H9 (cell line): ENCODE results near the gene LDHAL6B. TPM values are rescaled to one million over a fixed set of nuclear protein-coding genes. Genes with fewer than 3 reads are reported as not detected.
A peak's percentile ranks its signal among the peaks of the same experiment; 100 is the strongest.

Experiments
- DNase-seq: peaks from one replicate; pipeline ENCODE4 v3.0.0-alpha.2; 2017
- H2AFZ ChIP-seq: one replicate; pipeline ENCODE4 v1.6.1; 2013; ENCODE audit warnings: mild to moderate bottlenecking, low read length, control low read depth, moderate library complexity
- H2AK5ac ChIP-seq: 2 replicates; pipeline ENCODE4 v1.6.1; 2013; ENCODE audit warnings: low read length, control low read depth, mixed read lengths; ENCODE audit not compliant: insufficient read length
- H2BK120ac ChIP-seq: one replicate; pipeline ENCODE4 v1.6.1; 2013; ENCODE audit warnings: low read depth, mild to moderate bottlenecking, low read length, control low read depth, inconsistent platforms; ENCODE audit not compliant: poor library complexity, severe bottlenecking
- H2BK12ac ChIP-seq: 2 replicates; pipeline ENCODE4 v1.6.1; 2013; ENCODE audit warnings: low read length, control low read depth, mixed read lengths, low read depth; ENCODE audit not compliant: insufficient read length
- H2BK15ac ChIP-seq: 2 replicates; pipeline ENCODE4 v1.6.1; 2013; ENCODE audit warnings: low read depth, low read length, control low read depth
- H2BK20ac ChIP-seq: one replicate; pipeline ENCODE4 v1.6.1; 2013; ENCODE audit warnings: low read depth, mild to moderate bottlenecking, low read length, control low read depth, inconsistent platforms; ENCODE audit not compliant: poor library complexity, severe bottlenecking
- H2BK5ac ChIP-seq: 2 replicates; pipeline ENCODE4 v1.6.1; 2013; ENCODE audit warnings: low read length, control low read depth, mixed read lengths; ENCODE audit not compliant: insufficient read length
- H3K14ac ChIP-seq: 2 replicates; pipeline ENCODE4 v1.6.1; 2013; ENCODE audit warnings: low read length, control low read depth; ENCODE audit not compliant: insufficient read depth
- H3K18ac ChIP-seq: 2 replicates; pipeline ENCODE4 v1.6.1; 2013; ENCODE audit warnings: low read depth, mild to moderate bottlenecking, mixed read lengths, low read length, control low read depth; ENCODE audit not compliant: insufficient read length
- H3K23ac ChIP-seq: 2 replicates; pipeline ENCODE4 v1.6.1; 2013; ENCODE audit warnings: low read length, control low read depth, mixed read lengths, low read depth; ENCODE audit not compliant: insufficient read length
- H3K23me2 ChIP-seq: 2 replicates; pipeline ENCODE4 v1.6.1; 2013; ENCODE audit warnings: low read depth, mild to moderate bottlenecking, mixed read lengths, low read length, control low read depth; ENCODE audit not compliant: insufficient read length, poor library complexity, severe bottlenecking
- H3K27ac ChIP-seq: 2 replicates; pipeline ENCODE4 v1.5.1; 2013; ENCODE audit warnings: low read length, control low read depth, mixed read lengths, low read depth; ENCODE audit not compliant: insufficient read length
- H3K27me3 ChIP-seq: 2 replicates; pipeline ENCODE4 v1.6.1; 2013; ENCODE audit warnings: low read length, control low read depth, inconsistent platforms; ENCODE audit not compliant: insufficient read depth
- H3K4ac ChIP-seq: 2 replicates; pipeline ENCODE4 v1.6.1; 2013; ENCODE audit warnings: low read depth, mild to moderate bottlenecking, control low read depth, inconsistent platforms, low read length, moderate library complexity
- H3K4me1 ChIP-seq: 2 replicates; pipeline ENCODE4 v1.6.1; 2013; ENCODE audit warnings: low read length, control low read depth, inconsistent platforms; ENCODE audit not compliant: insufficient read depth
- H3K4me2 ChIP-seq: 2 replicates; pipeline ENCODE4 v1.6.1; 2013; ENCODE audit warnings: low read length, control low read depth, mixed read lengths; ENCODE audit not compliant: insufficient read length, insufficient read depth
- H3K56ac ChIP-seq: 2 replicates; pipeline ENCODE4 v1.6.1; 2013; ENCODE audit warnings: low read depth, mild to moderate bottlenecking, mixed read lengths, low read length, control low read depth; ENCODE audit not compliant: insufficient read length
- H3K79me1 ChIP-seq: 2 replicates; pipeline ENCODE4 v1.6.1; 2013; ENCODE audit warnings: low read depth, mild to moderate bottlenecking, moderate library complexity, low read length, control low read depth, inconsistent platforms; ENCODE audit not compliant: insufficient read depth, poor library complexity, severe bottlenecking
- H3K79me2 ChIP-seq: 2 replicates; pipeline ENCODE4 v1.6.1; 2013; ENCODE audit warnings: low read length, control low read depth, inconsistent platforms; ENCODE audit not compliant: insufficient read depth
- H3K9ac ChIP-seq: 2 replicates; pipeline ENCODE4 v1.6.1; 2013; ENCODE audit warnings: low read length, control low read depth, mixed read lengths; ENCODE audit not compliant: insufficient read length; ENCODE audit errors: extremely low read depth
- H3K9me3 ChIP-seq: one replicate; pipeline ENCODE4 v1.6.1; 2013; ENCODE audit warnings: low read depth, low read length, inconsistent platforms; ENCODE audit not compliant: control insufficient read depth
- H3T11ph ChIP-seq: one replicate; pipeline ENCODE4 v1.6.1; 2013; ENCODE audit warnings: mild to moderate bottlenecking, low read length, control low read depth, inconsistent platforms
- H4K20me1 ChIP-seq: one replicate; pipeline ENCODE4 v1.6.1; 2013; ENCODE audit not compliant: control insufficient read depth, insufficient read length, insufficient read depth
- H4K5ac ChIP-seq: 2 replicates; pipeline ENCODE4 v1.6.1; 2013; ENCODE audit warnings: low read depth, mild to moderate bottlenecking, mixed read lengths, low read length, control low read depth; ENCODE audit not compliant: insufficient read length
- H4K8ac ChIP-seq: replicated peaks from 2 replicates; pipeline ENCODE4 v1.6.1; 2013; ENCODE audit warnings: low read length, control low read depth, mixed read lengths, low read depth; ENCODE audit not compliant: insufficient read length
- H4K91ac ChIP-seq: 2 replicates; pipeline ENCODE4 v1.6.1; 2013; ENCODE audit warnings: low read depth, mild to moderate bottlenecking, moderate library complexity, mixed read lengths, low read length, control low read depth; ENCODE audit not compliant: insufficient read length
- H3K27ac Mint-ChIP-seq, 3 experiments: 2 replicates in 2 of 3; 3 replicates in 1 of 3; pipeline ENCODE4 v1.8.0; 2020 to 2021; ENCODE audit warnings: mixed read lengths in 3 of 3, mild to moderate bottlenecking in 1 of 3, moderate library complexity in 1 of 3
- H3K27me3 Mint-ChIP-seq: 2 replicates; pipeline ENCODE4 v1.8.0; 2021; ENCODE audit warnings: low read depth, mild to moderate bottlenecking, moderate library complexity, mixed read lengths
- H3K36me3 Mint-ChIP-seq, 3 experiments: 2 replicates in 2 of 3; 3 replicates in 1 of 3; pipeline ENCODE4 v1.8.0; 2020 to 2021; ENCODE audit warnings: low read depth in 3 of 3, mixed read lengths in 3 of 3; ENCODE audit not compliant: insufficient read depth in 1 of 3
- H3K4me1 Mint-ChIP-seq, 2 experiments: 2 replicates each; pipeline ENCODE4 v1.8.0; 2020; ENCODE audit warnings: mixed read lengths in 2 of 2
- H3K4me3 Mint-ChIP-seq, 2 experiments: 2 replicates in 1 of 2; 3 replicates in 1 of 2; pipeline ENCODE4 v1.8.0; 2020 to 2021; ENCODE audit warnings: mild to moderate bottlenecking in 2 of 2, mixed read lengths in 2 of 2, moderate library complexity in 1 of 2
- H3K9me3 Mint-ChIP-seq, 2 experiments: 2 replicates in 1 of 2; 3 replicates in 1 of 2; pipeline ENCODE4 v1.8.0; 2020; ENCODE audit warnings: mild to moderate bottlenecking in 2 of 2, mixed read lengths in 2 of 2, moderate library complexity in 1 of 2
- CTCF ChIP-seq: fragments of 200-600 bp; sonication (generic); conservative IDR thresholded peaks from 3 replicates; pipeline ENCODE4 v1.8.0; 2021; ENCODE audit warnings: antibody characterized with exemption, mild to moderate bottlenecking
- WGBS: extraction: QIAGEN DNeasy Blood & Tissue Kit; methylation state at CpG from one replicate; pipeline ENCODE4 v1.1.7; 2013; ENCODE audit warnings: missing lambda C conversion rate, low lambda C conversion rate, mixed read lengths; ENCODE audit not compliant: insufficient read length; ENCODE audit errors: extremely low coverage; 5-methylcytosine and 5-hydroxymethylcytosine counted together
- total RNA-seq: library from RNA; stranded (reverse); gene quantifications from 2 replicates; pipeline ENCODE4 v1.2.1, GENCODE V29; 2021

Gene LDHAL6B
- total RNA-seq, 1 experiment from 2014 or later = not detected

- H3K18ac ChIP-seq = no peak overlapping the region
Measured at GRCh38 chr15:59171067-59171397, 35.6 kb upstream of the LDHAL6B start.

More at GRCh38 chr15:59171067-59171397, 35.6 kb upstream of the LDHAL6B start:
- H3K14ac ChIP-seq = no peak overlapping the region
- DNase-seq = no peak
- no peaks in the 10 kb centered on the region for H3K79me1 ChIP-seq
- no peak overlapping the region for H4K8ac ChIP-seq
- H3K9ac ChIP-seq = no peak overlapping the region
- no peaks in the 10 kb centered on the region for H3K23me2 ChIP-seq
- H2AK5ac ChIP-seq = no peak overlapping the region
- no peak overlapping the region for H3T11ph ChIP-seq
- H3K27me3 ChIP-seq = no peaks in the 10 kb centered on the region
- H3K56ac ChIP-seq = no peak overlapping the region
- no peaks in the 10 kb centered on the region for H3K9me3 ChIP-seq
- H3K9me3 Mint-ChIP-seq = no peaks in the 10 kb centered on the region
- H3K23ac ChIP-seq = no peak overlapping the region
- H3K4me1 ChIP-seq = 0 out of 2 replicates have a peak, but pooled peaks cover 2% of the 10 kb centered on the region
- no peak overlapping the region for H3K4ac ChIP-seq
- no peak overlapping the region for H4K5ac ChIP-seq
- H3K36me3 Mint-ChIP-seq = peaks cover 7 to 69% (median 34%) of the 10 kb centered on the region in 3 experiments; a peak in 6 of 7 replicates
- no peak overlapping the region for H2BK120ac ChIP-seq
- TF ChIP-seq CTCF = no peak
- no peak overlapping the region for H2BK12ac ChIP-seq
- no peak overlapping the region for H3K4me3 Mint-ChIP-seq
- no peak overlapping the region for H2BK15ac ChIP-seq
- H3K27me3 Mint-ChIP-seq = no peaks in the 10 kb centered on the region
- no peak overlapping the region for H2BK20ac ChIP-seq
- H3K79me2 ChIP-seq = no peaks in the 10 kb centered on the region
- no peak overlapping the region for H3K4me2 ChIP-seq
- no peak overlapping the region for H3K27ac ChIP-seq
- H2BK5ac ChIP-seq = no peak overlapping the region
- no CpG with 5 or more reads among the region's 8 CpGs for WGBS
- no peak overlapping the region for H4K91ac ChIP-seq
- no peaks in the 10 kb centered on the region for H4K20me1 ChIP-seq
- H2AFZ ChIP-seq = no peak overlapping the region
- peak overlapping the region in 1 of 3 experiments; percentile 74; a peak in 2 of 7 replicates for H3K27ac Mint-ChIP-seq
- peaks cover 13% of the 10 kb centered on the region in 2 experiments for H3K4me1 Mint-ChIP-seq
